Activated T-cell treated with anti-CD3 and anti-CD28 coated beads, Interleukin-2, amount 50 U/mL, for 48 hours (primary cell): ENCODE data around the gene EXOC1.
A peak's percentile ranks its signal among the peaks of the same experiment; 100 is the strongest.
"Not testable (repeated sequence)": the region's sequence is repeated elsewhere in the genome, so short reads cannot be mapped to it uniquely, and the experiment has no call there.

Source experiments
- DNase-seq, 2 experiments: peaks; one replicate each; pipeline ENCODE4 v3.0.0-alpha.2; 2020

Gene EXOC1, protein sequence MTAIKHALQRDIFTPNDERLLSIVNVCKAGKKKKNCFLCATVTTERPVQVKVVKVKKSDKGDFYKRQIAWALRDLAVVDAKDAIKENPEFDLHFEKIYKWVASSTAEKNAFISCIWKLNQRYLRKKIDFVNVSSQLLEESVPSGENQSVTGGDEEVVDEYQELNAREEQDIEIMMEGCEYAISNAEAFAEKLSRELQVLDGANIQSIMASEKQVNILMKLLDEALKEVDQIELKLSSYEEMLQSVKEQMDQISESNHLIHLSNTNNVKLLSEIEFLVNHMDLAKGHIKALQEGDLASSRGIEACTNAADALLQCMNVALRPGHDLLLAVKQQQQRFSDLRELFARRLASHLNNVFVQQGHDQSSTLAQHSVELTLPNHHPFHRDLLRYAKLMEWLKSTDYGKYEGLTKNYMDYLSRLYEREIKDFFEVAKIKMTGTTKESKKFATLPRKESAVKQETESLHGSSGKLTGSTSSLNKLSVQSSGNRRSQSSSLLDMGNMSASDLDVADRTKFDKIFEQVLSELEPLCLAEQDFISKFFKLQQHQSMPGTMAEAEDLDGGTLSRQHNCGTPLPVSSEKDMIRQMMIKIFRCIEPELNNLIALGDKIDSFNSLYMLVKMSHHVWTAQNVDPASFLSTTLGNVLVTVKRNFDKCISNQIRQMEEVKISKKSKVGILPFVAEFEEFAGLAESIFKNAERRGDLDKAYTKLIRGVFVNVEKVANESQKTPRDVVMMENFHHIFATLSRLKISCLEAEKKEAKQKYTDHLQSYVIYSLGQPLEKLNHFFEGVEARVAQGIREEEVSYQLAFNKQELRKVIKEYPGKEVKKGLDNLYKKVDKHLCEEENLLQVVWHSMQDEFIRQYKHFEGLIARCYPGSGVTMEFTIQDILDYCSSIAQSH

DNA sequence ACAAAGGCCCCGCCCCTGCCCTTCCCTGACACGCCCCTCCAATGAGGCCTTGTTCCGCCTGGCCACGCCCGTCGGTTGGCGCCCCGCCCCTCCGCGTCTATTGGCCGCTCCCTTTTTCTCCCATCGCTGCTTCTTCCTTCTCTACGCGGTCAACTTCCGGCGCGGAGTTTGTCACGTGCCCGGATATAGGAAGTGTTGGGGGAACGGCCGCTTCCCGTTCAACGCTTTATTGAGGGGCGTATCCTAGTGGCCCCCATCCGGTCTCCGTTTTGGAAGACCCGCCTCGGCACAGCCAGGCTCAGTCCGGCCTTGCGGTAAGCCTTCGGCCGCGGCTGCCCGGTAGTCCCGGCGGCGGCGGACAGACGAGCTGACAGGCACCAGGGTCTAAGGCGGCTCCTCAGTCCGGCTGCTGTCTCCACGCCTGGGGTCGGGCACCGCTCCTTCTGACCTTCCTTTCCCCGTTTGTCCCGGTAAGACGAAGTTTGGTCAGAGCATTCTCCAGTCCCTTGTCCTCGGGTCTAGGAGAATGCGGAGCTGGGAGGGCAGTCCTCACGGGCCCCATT is at the start of gene EXOC1:
TSS of gene EXOC1 (plus strand) at position 165 of the 563 bp plus-strand sequence. CDS start 4,676 bp downstream, outside the sequence.
- peak; percentile 99 to 100 for DNase-seq

DNA sequence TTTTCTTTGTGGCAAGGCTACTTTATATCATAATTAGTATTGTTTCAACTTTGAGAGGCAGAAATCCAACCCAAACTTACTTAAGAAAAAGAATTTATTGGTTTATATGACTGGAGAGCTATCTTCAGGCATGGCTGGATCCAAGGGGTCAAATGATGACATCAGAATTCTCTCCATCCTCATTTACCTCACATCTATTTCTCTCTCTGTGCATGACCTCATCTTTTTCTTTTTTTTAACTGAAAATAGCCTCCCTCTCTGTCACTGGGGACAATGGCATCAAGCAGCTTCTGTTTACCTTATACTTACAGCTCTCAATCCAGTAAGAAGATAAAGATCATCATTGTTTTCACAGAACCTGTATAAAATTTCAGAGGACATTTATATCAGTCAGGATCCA is 45.9 kb upstream of the EXOC1 start:
- DNase-seq = no peak

DNA sequence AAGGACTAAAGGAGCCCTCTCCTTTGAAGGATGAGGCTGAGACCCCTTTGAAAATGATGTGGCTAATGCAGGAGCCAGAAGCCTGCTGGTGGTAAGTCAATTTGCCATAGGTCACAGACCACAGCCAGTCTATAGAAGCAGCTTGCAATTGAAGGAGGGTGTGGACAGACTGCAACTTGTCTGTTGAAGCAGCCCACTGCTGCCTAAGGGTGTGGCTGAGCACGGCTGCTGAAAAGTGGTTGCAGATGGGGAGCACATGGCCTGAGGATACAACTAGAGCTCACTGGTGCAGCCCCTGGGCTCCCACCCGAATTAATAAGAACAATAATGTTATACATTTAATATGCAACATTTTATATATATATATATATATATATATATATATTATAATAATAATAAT is 45.3 kb upstream of the EXOC1 start:
- DNase-seq = no peak

DNA sequence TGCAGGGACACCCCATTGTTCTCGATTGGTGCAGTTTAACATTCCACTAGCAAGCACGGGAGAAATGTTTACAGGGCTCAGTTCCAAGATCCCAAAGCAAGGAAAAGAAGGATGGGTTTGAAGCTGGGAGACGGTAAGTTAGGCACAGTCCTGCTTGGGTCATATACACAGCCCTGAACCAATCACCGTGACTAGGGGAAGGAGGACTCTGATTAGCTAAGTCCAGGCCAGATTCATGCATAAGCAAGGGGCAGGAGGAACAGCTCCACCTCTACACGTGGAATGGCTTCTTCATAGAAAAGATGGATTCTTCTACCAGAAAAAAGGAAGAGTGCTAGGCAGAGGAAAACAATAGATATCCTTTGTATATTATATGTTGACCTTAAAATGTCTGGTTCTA is 44.8 kb upstream of the EXOC1 start:
- no peak for DNase-seq

DNA sequence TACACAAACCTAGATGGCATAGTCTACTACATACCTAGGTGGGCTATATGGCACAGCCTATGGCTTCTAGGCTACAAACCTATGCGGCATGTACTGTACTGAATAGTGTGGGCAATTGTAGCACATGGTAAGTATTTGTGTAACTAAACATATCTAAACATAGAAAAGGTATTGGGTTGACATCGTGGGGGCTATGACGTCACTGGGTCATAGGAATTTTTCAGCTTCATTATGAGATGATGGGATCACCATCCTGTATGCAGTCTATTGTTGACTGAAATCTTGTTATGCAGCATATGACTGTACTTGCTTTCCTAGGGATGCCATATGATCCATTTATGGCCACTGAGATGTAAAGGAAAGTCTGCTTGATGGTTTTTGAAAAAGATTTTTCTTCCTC is 35.8 kb upstream of the EXOC1 start:
- DNase-seq = no peak

DNA sequence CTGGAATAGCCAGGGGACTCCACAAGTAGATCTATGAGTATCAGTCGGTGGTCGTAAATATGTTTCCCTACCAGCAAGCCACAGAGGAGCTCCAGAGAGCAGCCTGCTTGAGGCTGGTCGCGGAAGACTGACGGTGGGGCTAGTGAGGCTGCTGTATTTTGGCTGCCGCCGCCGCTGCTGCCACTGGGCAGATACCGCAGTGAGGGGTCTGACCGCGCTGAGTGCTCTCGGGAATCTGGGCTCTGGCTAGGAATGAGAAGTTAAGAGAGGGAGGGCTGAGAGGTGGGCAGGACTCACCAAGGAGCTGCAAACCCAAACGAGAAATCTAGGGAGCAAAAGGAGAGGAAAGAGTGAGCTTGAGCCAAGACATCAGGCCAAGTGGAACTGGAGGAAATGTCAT is 33.8 kb upstream of the EXOC1 start, which contains the start of gene EXOC1L:
TSS of gene EXOC1L (plus strand) at position 157 of the 400 bp plus-strand sequence. CDS start at position 394, 237 bp downstream.
- peak in 1 of 2 experiments; percentile 20 for DNase-seq

DNA sequence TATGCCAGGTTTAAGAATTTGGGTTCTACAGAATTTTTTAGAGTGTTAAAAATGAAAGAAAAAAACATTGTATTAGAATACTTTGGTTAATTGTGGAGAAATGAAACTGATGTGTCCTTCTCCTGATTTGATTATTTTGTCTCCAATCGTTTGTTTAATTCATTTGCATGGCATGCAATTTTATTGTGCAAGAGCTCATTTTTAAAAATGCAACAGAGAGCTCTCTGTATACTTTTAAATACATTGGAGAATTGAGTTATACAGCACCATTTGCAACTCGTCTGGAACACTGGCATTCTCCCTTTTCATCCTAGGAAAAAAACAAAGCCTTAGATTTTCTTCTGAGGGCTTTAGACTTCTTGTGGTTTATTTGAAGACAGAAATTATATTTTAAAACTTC is 33.2 kb upstream of the EXOC1 start:
- no peak for DNase-seq

DNA sequence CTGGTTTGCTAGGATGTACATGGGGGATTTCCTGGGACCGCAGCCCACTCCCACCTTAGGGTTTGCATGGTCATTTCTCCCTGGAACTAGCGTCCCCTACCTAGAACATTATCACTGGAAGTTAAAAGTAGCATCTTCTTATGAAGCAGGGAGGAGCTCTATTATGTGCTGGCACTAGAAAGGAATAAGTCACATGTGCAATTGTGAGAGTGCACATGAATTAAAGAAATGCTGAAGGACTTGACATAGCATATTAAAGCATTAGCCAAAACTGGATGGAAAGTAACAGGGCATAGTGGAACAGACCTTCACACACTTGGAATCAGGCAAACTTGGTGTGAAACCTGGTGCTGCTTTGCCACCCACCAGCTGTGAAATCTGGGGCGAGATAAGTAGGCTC is 31.1 kb upstream of the EXOC1 start:
- DNase-seq = no peak

DNA sequence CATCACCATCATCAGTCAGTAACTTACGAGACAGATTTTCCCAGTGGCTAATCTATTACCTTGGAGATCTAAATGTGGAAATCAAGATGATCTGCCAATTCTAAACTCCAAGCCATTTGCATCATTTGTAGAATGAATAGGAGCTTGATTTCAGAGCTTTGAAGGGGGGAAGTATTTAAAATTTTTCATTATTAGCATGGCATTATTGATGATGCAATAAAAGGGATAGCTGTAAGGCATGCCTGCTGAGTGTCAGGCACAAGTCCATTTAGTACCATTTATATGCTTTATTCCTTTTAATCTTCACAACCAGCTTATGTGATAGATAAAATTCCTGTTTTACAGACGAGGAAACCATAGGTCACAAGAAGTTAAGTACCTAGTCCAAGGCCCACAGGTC is 28.6 kb upstream of the EXOC1 start:
- no peak for DNase-seq

DNA sequence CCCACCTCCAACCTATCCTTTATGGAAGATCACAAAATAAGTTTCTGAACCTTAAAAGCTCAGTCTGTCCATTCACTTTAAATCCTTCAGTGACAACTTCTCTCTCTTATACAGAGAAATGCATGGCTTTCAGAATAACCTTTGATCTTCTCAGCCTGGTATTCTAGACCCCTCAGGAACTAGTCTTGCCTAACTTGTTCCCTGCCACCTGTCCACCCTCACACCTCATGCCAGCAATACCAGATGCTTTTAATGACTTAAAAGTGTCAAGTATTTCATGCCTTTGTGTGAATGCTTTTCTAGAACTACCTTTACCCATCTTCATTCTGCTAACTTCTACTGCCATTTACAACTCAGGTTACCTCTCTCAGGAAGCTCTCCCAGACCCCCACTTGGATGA is 26.5 kb upstream of the EXOC1 start:
- no peak for DNase-seq

DNA sequence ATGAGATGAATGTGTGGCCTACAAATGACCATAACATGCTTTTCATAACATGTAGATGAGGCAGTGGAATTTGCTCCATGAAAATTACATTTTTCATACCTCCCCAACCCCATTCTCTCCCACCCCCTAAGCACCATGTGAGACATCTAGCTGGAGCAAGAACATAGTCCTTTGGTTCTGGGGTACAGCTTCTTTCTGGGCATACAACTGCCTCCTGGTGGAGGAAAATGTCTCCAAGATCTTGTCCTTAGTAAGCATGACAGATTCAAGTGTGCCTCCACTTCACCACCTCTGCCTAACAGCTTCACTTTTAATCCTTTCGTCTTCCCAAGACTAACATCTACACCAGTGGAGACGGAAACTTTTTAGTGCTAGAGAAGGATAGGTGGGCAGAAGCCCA is 25.9 kb upstream of the EXOC1 start:
- DNase-seq = no peak

DNA sequence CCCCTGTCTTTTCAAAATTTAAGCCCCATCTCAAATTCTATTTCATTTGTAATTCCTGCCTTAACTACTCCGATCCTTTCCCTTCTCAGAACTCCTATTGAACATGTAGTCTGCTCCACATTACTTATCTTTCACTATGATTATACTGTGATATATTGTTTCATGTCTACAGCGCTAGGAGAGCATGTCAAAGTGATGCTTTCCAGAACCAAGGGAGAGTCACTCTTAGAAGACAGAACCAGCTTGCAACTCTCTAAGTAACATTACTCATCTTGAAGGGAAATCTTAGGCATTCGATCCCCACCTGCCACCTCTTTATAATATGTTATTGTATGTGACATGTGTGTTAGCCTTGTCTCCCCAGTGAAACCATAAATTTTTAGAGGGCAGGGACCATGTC is 23.4 kb upstream of the EXOC1 start:
- DNase-seq = no peak

DNA sequence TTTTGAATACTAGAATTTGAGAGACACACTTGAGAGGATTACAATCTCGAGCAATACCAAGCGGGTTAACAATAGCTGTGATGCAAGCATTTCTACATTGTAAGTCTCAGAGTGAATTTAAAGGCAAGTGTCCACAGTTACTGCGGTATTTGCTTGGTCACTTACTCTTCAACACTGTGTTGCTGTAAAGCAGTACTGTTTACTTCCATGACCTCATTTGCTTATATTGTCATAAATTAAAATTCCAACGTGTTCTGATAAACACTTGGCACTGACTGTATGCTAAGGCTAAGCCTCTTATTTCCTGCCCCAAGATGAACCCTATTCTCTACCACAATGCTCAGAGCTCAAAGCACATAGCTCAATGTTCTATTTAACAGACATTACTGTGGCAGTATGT is 22.7 kb upstream of the EXOC1 start:
- DNase-seq = no peak

DNA sequence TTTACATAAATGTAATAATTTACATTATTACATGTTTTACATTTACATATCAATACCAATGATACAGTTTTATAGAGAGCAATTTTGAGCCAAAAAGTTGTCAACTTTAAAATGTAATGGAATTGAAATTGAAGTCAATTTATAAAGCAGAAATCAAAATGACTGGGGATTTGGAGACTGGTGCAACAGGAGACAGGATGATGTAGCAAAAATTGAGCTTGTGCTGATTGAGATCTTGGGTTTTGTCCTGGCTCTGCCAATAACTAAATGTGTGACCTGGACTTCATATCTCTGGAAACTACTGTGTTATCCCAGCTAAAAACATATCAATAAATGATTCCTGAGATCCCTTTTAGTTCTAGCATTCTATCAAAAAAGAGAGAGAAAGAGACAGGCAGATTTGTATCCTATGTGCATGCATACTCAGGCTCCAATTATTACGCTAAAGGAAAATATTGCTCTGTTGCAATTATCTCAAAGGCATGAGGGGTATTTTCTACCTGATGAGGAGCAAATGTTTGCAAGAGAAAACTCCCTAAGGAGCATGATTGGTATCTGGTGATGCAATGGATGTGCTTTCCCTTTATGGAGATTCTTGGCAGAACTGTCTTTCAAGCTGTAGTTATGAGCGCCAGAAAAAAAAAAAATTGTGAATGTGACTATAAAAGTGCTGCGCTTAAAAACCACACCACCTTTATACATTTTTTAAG is 19.2 kb upstream of the EXOC1 start:
- no peak for DNase-seq

DNA sequence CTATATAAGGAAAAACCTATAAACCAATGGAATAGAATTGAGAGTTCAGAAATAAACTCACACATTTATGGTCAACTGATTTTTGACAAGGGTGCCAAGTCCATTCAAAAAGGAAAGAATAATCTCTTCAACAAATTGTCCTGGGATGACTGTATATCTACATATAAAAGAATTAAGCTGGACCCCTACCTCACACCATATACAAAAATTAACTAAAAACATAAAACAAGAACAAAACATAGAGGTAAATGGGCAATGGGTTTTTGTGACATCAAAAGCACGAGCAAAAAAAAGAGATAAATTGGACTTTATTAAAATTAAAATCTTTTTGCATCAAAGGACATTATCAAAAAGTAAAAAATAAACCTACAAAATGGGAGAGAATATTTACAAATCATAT is 15.5 kb upstream of the EXOC1 start:
- DNase-seq = no peak

DNA sequence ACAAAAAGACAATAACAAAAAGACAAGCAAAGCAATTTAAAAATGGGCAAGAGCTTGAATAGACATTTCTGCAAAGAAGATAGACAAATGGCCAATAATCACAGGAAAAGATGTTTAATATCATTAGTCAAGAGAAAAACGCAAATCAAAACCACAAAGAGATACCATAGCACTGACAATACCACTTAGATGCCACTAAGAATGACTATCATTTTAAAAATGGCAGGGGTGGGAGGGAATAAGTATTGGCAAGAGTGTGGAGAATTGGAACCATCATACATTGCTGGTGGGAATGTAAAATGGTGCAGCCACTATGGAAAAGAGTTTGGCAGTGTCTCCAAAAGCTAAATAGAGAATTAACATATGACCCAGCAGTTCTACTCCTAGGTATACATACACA is 15.1 kb upstream of the EXOC1 start:
- no peak for DNase-seq

DNA sequence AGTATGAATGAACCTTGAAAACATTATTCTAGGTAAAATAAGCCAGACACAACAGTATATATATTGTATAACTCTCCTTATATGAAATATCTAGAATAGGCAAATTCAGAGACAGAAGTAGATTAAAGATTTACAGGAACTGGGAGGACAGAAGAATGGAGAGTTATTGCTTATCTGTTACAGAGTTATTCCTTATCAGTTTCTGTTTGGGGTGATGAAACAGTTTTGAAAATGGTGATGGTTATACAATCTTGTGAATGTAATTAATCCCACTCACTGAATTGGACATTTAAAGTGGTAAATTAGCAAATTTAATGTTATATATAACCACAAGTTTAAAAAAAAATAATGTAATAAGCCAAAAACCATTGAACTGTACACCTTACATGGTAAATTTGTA is 14.5 kb upstream of the EXOC1 start:
- DNase-seq = no peak

DNA sequence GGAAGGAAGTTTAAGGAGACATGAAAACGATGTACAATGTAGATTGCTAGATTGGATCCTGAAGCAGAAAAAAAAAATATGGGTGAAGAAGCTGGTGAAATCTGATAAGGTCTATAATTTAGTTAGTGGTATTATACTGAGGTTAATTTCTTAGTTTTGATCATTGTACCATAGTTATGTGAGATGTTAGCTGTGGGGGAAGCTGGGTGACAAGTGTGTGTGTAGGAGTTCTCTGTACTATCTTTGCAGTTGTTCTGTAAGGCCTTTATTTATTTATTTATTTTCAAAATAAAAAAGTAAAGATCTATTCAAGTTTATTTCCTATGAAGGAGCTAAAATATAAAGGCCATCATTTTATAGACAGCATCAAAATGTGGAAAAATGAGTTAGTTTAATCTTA is 12.5 kb upstream of the EXOC1 start:
- DNase-seq = no peak

DNA sequence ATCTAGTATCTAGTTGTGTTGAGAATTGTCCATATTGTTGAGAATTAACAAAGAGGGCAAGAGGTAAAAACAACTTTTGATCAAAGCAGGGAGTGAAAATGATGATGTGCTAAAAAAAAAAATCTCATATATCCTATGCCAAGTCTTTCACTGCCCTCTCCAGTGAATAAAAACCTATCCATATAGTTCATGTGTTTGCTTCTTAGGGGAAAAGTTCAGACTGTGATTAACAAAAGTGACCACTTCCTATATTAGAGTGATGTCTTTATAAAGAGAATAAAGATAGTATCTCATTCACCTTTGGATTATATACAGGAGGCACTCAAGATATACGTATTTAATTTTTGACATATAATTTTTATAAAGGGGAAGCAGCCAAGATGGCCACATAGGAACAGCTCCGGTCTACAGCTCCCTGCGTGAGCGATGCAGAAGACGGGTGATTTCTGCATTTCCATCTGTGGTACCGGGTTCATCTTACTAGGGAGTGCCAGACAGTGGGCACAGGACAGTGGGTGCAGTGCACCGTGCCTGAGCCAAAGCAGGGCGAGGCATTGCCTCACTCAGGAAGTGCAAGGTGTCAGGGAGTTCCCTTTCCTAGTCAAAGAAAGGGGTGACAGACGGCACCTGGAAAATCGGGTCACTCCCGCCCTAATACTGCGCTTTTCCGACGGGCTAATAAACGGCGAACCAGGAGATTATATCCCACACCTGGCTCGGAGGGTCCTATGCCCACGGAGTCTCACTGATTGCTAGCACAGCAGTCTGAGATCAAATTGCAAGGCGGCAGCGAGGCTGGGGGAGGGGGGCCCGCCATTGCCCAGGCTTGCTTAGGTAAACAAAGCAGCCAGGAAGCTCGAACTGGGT is 11.8 kb upstream of the EXOC1 start:
- not testable (repeated sequence) for DNase-seq

DNA sequence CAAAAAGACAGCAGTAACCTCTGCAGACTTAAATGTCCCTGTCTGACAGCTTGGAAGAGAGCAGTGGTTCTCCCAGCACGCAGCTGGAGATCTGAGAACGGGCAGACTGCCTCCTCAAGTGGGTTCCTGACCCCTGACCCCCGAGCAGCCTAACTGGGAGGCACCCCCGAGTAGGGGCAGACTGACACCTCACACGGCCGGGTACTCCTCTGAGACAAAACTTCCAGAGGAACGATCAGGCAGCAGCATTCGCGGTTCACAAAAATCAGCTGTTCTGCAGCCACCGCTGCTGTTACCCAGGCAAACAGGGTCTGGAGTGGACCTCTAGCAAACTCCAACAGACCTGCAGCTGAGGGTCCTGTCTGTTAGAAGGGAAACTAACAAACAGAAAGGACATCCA is 11.1 kb upstream of the EXOC1 start:
- DNase-seq = not testable (repeated sequence)

DNA sequence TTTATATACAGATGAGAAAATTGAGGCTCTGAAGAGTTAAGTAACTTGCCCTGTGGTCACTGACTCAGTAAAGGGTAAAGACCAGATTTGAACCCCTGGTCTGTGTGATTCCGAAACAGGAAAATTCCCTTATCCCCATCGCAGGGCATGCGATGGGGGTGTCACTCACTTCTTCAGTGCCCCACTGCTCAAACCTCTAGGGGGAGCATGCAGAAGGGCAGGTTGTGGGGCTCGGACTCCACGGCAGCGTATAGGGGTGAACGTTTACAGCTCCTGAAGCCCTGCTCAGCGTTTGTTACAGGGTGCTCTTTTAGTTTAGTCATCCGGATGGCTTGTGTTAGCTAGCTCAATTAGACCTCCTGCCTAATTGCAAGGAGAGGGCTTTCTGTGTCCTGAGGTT is 3.7 kb upstream of the EXOC1 start:
- no peak for DNase-seq

DNA sequence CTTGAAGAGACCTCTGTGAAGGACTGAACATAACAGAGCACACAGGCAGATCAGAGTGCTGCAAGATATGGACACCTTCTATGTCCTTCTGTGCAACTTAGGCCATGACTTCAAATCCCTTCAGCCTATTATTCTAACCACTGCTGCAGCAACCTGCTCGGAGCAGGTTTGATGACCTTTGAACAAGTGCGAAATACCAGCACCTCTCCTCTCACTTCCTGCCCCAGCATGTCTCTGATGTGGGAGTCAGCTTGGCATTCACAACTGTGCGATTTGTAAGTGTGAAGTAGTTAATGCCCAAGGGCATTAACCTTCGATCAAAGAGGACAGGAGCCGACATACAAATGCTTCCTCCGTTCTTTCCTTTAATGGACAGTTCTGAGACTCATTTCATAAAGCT is 1.6 kb upstream of the EXOC1 start:
- DNase-seq = peak; percentile 38 to 39
